ENCODE measurements around the gene SMARCC1.
"Not testable (repeated sequence)": the region's sequence is repeated elsewhere in the genome, so short reads cannot be mapped to it uniquely, and the experiment has no call there.

The SMARCC1 gene

DNA sequence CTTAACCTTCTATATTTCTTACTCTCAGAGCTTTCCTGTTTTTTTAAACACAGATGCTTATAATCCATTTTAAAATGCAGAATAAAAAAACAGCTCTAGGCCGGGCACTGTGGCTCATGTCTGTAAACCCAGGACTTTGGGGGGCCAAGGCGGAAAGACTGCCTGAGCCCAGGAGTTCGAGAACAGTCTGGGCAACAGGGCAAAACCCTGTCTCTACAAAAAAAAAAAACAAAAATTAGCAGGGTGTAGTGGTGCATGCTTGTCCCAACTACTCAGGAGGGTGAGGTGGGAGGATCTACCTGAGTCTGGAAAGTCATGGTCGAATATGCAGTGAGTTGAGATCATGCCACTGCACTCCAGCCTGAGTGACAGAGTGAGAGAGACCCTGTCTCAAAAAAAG lies 15.5 kb downstream of the SMARCC1 start:
- Histone ChIP-seq H3K4me3 (ENCODE audit: low read length in 2 of 2) (no peak overlapping the region), H3K36me3 (ENCODE audit: control insufficient read depth in 2 of 2, insufficient read depth in 2 of 2, low read length in 2 of 2) (peaks cover under 1 to 6% of the 10 kb centered on the region in 2 donors), H3K4me1 (ENCODE audit: control insufficient read depth, insufficient read depth, low read length) (peaks cover 3% of the 10 kb centered on the region), H3K27me3 (ENCODE audit: control insufficient read depth in 1 of 2, insufficient read depth in 2 of 2, low read length in 2 of 2) (no peaks in the 10 kb centered on the region), H3K9me3 (ENCODE audit: control insufficient read depth in 2 of 2, low read length in 2 of 2) (no peaks in the 10 kb centered on the region), H3K9ac (ENCODE audit: low read length in 2 of 2) (no peak overlapping the region), H3K27ac (ENCODE audit: low read length) (no peak overlapping the region)

DNA sequence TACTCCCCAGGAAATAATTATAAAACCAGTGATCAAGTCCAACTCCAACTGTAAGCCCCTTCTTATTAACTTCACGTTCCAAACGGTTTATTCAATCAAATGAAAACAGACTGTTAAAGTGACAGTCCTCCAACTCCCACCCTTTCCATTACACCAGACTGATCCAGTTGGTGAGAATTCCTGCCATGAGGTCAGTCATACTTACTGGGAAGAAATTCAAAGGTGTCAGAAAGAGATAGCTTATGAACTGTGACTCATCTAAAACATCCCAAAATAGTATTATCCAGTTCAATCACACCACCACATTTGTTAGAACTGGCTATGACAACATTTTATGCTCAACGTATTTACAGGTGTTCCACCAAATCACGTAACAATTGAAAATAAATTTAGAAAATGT lies 19.5 kb downstream of the SMARCC1 start:
- H3K27me3 ChIP-seq (ENCODE audit: control insufficient read depth in 1 of 2, insufficient read depth in 2 of 2, low read length in 2 of 2), result no peaks in the 10 kb centered on the region
- peaks cover 0 to 6% of the 10 kb centered on the region in 2 donors for H3K36me3 ChIP-seq (ENCODE audit: control insufficient read depth in 2 of 2, insufficient read depth in 2 of 2, low read length in 2 of 2)
- no peaks in the 10 kb centered on the region for H3K9me3 ChIP-seq (ENCODE audit: control insufficient read depth in 2 of 2, low read length in 2 of 2)
- no peak overlapping the region for H3K4me3 ChIP-seq (ENCODE audit: low read length in 2 of 2)
- no peak overlapping the region for H3K27ac ChIP-seq (ENCODE audit: low read length)
- H3K9ac ChIP-seq (ENCODE audit: low read length in 2 of 2), result no peak overlapping the region
- peaks cover 3% of the 10 kb centered on the region for H3K4me1 ChIP-seq (ENCODE audit: control insufficient read depth, insufficient read depth, low read length)

DNA sequence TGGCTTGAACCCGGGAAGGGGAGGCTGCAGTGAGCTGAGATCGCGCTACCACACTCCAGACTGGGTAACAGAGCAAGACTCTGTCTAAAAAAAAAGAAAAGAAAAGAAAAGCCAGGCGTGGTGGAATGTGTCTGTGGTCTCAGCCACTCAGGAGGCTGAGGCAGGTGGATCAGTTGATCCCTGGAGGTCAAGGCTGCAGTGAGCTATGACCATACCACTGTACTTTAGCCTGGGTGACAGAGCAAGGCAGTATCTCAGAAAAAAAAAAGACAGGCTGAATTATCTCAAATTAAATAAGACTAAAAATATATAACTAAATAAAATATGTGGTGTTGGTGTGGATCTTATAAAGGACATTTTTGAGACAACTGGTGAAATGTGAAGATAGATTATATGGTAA lies 20.6 kb downstream of the SMARCC1 start:
- Histone ChIP-seq H3K27ac (ENCODE audit: low read length) (no peak overlapping the region), H3K36me3 (ENCODE audit: control insufficient read depth in 2 of 2, insufficient read depth in 2 of 2, low read length in 2 of 2) (peaks cover 3 to 10% of the 10 kb centered on the region in 2 donors), H3K4me1 (ENCODE audit: control insufficient read depth, insufficient read depth, low read length) (no peaks in the 10 kb centered on the region), H3K27me3 (ENCODE audit: control insufficient read depth in 1 of 2, insufficient read depth in 2 of 2, low read length in 2 of 2) (no peaks in the 10 kb centered on the region), H3K9ac (ENCODE audit: low read length in 2 of 2) (no peak overlapping the region), H3K9me3 (ENCODE audit: control insufficient read depth in 2 of 2, low read length in 2 of 2) (no peaks in the 10 kb centered on the region), H3K4me3 (ENCODE audit: low read length in 2 of 2) (no peak overlapping the region)

DNA sequence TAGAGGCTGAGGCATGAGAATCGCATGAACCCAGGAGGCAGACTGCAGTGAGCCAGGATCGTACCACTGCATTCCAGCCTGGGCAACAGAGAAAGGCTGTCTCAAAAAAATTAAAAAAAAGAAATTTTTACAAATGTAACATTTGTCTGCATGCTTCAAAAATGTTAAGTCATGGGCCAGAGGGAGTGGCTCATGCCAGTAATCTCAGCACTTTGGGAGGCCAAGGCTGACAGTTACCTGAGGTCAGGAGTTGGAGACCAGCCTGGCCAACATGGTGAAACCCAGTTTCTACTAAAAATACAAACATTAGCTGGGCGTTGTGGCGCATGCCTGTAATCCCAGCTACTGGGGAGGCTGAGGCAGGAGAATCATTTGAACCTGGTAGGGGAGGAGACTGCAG lies 21.5 kb downstream of the SMARCC1 start:
- H3K4me3 ChIP-seq (ENCODE audit: low read length in 2 of 2); H3K27me3 ChIP-seq (ENCODE audit: control insufficient read depth in 1 of 2, insufficient read depth in 2 of 2, low read length in 2 of 2); H3K4me1 ChIP-seq (ENCODE audit: control insufficient read depth, insufficient read depth, low read length); H3K9me3 ChIP-seq (ENCODE audit: control insufficient read depth in 2 of 2, low read length in 2 of 2); H3K9ac ChIP-seq (ENCODE audit: low read length in 2 of 2); H3K27ac ChIP-seq (ENCODE audit: low read length); H3K36me3 ChIP-seq (ENCODE audit: control insufficient read depth in 2 of 2, insufficient read depth in 2 of 2, low read length in 2 of 2): not testable (repeated sequence)

DNA sequence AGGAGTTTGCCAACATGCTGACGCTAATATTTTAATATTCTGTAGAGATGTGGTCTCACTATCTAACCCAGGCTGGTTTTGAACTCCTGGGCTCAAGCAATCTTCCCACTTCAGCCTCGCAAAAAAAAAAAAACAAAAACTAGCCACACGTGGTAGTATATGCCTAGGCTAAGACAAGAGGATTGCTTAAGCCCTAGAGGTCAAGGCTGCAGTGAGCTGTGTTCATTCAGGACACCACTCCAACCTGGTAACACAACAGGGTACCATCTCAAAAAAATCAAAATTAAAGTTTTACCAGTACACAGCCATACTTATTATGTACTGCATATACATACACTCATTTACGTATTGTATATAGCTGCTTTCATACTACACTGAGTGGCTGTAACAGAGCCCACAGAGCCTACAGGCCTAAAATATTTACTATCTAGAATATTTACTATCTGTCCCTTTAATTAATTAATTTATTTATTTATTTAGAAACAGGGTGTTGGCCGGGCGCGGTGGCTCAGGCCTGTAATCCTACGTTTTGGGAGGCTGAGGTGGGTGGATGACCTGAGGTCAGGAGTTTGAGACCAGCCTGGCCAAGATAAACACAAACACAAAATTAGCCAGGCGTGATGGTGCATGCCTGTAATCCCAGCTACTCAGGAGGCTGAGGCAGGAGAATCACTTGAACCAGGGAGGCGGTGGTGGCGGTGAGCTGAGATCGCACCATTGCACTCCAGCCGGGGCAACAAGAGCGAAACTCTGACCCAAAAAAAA lies 23.2 kb downstream of the SMARCC1 start:
- peaks cover 3 to 5% of the 10 kb centered on the region in 2 donors for H3K36me3 ChIP-seq (ENCODE audit: control insufficient read depth in 2 of 2, insufficient read depth in 2 of 2, low read length in 2 of 2)
- no peak overlapping the region for H3K9ac ChIP-seq (ENCODE audit: low read length in 2 of 2)
- H3K27ac ChIP-seq (ENCODE audit: low read length), result no peak overlapping the region
- H3K27me3 ChIP-seq (ENCODE audit: control insufficient read depth in 1 of 2, insufficient read depth in 2 of 2, low read length in 2 of 2), result no peaks in the 10 kb centered on the region
- H3K9me3 ChIP-seq (ENCODE audit: control insufficient read depth in 2 of 2, low read length in 2 of 2), result no peaks in the 10 kb centered on the region
- H3K4me1 ChIP-seq (ENCODE audit: control insufficient read depth, insufficient read depth, low read length), result no peaks in the 10 kb centered on the region
- no peak overlapping the region for H3K4me3 ChIP-seq (ENCODE audit: low read length in 2 of 2)

DNA sequence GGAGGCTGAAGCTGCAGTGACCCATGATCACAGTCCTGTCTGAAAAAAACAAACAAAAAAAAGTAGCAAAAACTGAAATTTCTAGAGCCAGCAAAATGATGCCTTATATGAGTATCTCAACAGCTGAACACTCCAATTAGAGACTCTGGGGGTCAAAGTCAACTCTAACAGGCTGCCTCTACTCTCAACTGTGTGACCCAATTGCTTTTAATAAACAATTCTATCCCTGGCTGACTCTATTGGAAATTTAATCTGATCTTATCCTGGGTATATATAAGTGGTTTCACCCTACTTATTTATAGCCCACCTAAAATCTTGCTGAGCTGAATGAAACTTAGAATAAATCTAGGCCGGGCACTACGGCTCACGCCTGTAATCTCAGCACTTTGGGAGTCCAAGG lies 29.0 kb downstream of the SMARCC1 start:
- no peaks in the 10 kb centered on the region for H3K4me1 ChIP-seq (ENCODE audit: control insufficient read depth, insufficient read depth, low read length)
- no peak overlapping the region for H3K9ac ChIP-seq (ENCODE audit: low read length in 2 of 2)
- H3K27ac ChIP-seq (ENCODE audit: low read length), result no peak overlapping the region
- H3K9me3 ChIP-seq (ENCODE audit: control insufficient read depth in 2 of 2, low read length in 2 of 2), result no peaks in the 10 kb centered on the region
- H3K36me3 ChIP-seq (ENCODE audit: control insufficient read depth in 2 of 2, insufficient read depth in 2 of 2, low read length in 2 of 2), result peaks cover 3 to 4% of the 10 kb centered on the region in 2 donors
- no peaks in the 10 kb centered on the region for H3K27me3 ChIP-seq (ENCODE audit: control insufficient read depth in 1 of 2, insufficient read depth in 2 of 2, low read length in 2 of 2)
- H3K4me3 ChIP-seq (ENCODE audit: low read length in 2 of 2), result no peak overlapping the region

DNA sequence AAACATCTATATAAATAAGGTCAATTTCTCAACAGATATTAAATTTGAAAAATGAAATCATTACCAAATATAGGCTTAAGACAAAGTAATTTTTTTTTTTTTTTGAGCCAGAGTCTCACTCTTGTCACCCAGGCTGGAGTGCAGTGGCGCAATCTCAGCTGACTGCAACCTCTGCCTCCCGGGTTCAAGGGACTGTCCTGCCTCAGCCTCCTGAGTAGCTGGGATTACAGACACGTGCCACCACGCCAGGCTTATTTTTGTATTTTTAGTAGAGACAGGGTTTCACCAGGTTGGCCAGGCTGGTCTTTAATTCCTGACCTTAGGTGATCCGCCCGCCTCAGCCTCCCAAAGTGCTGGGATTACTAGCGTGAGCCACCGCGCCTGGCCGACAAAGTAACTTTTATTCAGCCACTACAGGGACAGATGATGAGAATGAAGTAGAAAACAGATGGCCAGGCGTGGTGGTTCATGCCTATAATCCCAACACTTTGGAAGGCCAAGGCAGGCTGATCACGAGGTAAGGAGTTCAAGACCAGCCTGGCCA lies 30.8 kb downstream of the SMARCC1 start:
- H3K27ac ChIP-seq (ENCODE audit: low read length); H3K9ac ChIP-seq (ENCODE audit: low read length in 2 of 2); H3K4me1 ChIP-seq (ENCODE audit: control insufficient read depth, insufficient read depth, low read length); H3K36me3 ChIP-seq (ENCODE audit: control insufficient read depth in 2 of 2, insufficient read depth in 2 of 2, low read length in 2 of 2); H3K9me3 ChIP-seq (ENCODE audit: control insufficient read depth in 2 of 2, low read length in 2 of 2); H3K4me3 ChIP-seq (ENCODE audit: low read length in 2 of 2); H3K27me3 ChIP-seq (ENCODE audit: control insufficient read depth in 1 of 2, insufficient read depth in 2 of 2, low read length in 2 of 2): not testable (repeated sequence)

DNA sequence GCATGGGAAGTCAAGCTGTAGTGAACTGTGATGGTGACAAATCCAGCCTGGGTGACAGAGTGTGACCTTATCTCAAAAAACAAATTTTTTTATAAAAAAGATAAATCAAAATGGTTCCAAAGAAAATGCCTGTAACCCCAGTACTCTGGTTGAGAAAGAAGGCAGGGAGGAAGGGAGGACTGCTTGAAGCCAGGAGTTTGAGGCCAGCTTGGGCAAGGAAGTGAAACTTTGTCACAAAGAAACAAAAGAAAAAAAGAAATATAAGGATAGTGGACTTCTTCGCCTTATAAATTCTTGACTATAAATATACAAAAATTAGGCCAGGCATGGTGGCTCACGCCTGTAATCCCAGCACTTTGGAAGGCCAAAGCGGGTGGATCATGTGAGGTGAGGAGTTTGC lies 34.1 kb downstream of the SMARCC1 start:
- Histone ChIP-seq H3K36me3 (ENCODE audit: control insufficient read depth in 2 of 2, insufficient read depth in 2 of 2, low read length in 2 of 2) (peaks cover 2 to 10% of the 10 kb centered on the region in 2 donors), H3K4me1 (ENCODE audit: control insufficient read depth, insufficient read depth, low read length) (no peaks in the 10 kb centered on the region), H3K27ac (ENCODE audit: low read length) (no peak overlapping the region), H3K9me3 (ENCODE audit: control insufficient read depth in 2 of 2, low read length in 2 of 2) (no peaks in the 10 kb centered on the region), H3K4me3 (ENCODE audit: low read length in 2 of 2) (no peak overlapping the region), H3K27me3 (ENCODE audit: control insufficient read depth in 1 of 2, insufficient read depth in 2 of 2, low read length in 2 of 2) (no peaks in the 10 kb centered on the region), H3K9ac (ENCODE audit: low read length in 2 of 2) (no peak overlapping the region)

DNA sequence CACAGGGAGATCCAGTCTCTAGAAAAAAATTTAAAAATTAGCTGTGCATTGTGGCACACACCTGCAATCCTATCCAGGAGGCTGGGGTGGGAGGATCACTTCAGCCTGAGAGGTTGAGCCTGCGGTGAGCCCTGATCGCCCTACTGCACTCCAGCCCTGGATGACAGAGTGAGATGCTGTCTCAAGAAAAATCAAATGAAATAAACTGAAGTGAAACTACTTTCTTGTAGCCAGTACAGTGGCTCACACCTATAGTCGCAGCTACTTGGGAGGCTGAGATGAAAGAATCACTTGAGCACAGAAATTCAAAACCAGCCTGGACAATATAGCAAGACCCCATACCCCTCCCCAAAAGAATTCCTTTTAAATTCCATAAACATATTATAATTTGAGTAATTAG lies 35.4 kb downstream of the SMARCC1 start:
- H3K27me3 ChIP-seq (ENCODE audit: control insufficient read depth in 1 of 2, insufficient read depth in 2 of 2, low read length in 2 of 2), result no peaks in the 10 kb centered on the region
- H3K4me1 ChIP-seq (ENCODE audit: control insufficient read depth, insufficient read depth, low read length), result no peaks in the 10 kb centered on the region
- H3K9ac ChIP-seq (ENCODE audit: low read length in 2 of 2), result no peak overlapping the region
- no peaks in the 10 kb centered on the region for H3K9me3 ChIP-seq (ENCODE audit: control insufficient read depth in 2 of 2, low read length in 2 of 2)
- H3K36me3 ChIP-seq (ENCODE audit: control insufficient read depth in 2 of 2, insufficient read depth in 2 of 2, low read length in 2 of 2), result peaks cover 2 to 10% of the 10 kb centered on the region in 2 donors
- H3K4me3 ChIP-seq (ENCODE audit: low read length in 2 of 2), result no peak overlapping the region
- H3K27ac ChIP-seq (ENCODE audit: low read length), result no peak overlapping the region

DNA sequence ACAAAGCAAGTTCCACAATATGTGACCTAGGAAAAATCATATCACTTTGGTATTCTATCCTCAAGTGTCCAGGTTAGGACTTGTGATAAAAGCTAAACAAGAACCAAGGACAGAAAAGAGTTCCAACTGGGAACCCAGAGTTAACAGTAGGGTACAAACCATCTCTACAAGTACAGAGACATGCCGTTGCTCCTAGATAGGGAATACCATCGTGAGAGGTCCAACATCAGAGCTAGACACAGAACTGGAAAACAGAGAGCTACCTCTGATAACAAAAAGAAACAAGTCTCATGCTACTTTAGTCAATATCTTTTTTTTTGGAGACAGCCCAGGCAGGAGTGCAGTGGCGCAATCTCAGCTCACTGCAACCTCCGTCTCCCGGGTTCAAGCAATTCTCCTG lies 37.8 kb downstream of the SMARCC1 start:
- H3K27me3 ChIP-seq (ENCODE audit: control insufficient read depth in 1 of 2, insufficient read depth in 2 of 2, low read length in 2 of 2), result no peaks in the 10 kb centered on the region
- no peak overlapping the region for H3K9ac ChIP-seq (ENCODE audit: low read length in 2 of 2)
- no peak overlapping the region for H3K4me3 ChIP-seq (ENCODE audit: low read length in 2 of 2)
- no peak overlapping the region for H3K27ac ChIP-seq (ENCODE audit: low read length)
- peaks cover 2 to 10% of the 10 kb centered on the region in 2 donors for H3K36me3 ChIP-seq (ENCODE audit: control insufficient read depth in 2 of 2, insufficient read depth in 2 of 2, low read length in 2 of 2)
- no peaks in the 10 kb centered on the region for H3K9me3 ChIP-seq (ENCODE audit: control insufficient read depth in 2 of 2, low read length in 2 of 2)
- no peaks in the 10 kb centered on the region for H3K4me1 ChIP-seq (ENCODE audit: control insufficient read depth, insufficient read depth, low read length)

DNA sequence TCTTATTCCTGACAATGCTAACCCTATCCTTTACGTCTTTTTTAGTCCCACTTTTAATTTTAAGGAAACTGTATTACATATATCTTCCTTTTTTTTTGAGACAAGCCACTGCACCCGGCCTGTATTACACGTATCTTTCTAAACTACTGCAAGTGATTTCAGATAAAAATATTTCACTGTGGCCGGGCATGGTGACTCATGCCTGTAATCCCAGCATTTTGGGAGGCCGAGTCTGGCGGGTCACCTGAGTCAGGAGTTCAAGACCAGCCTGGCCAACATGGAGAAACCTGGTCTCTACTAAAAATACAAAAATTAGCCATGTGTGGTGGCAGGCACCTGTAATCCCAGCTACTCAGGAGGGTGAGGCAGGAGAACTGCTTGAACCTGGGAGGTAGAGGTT lies 38.3 kb downstream of the SMARCC1 start:
- H3K4me3 ChIP-seq (ENCODE audit: low read length in 2 of 2); H3K9me3 ChIP-seq (ENCODE audit: control insufficient read depth in 2 of 2, low read length in 2 of 2); H3K36me3 ChIP-seq (ENCODE audit: control insufficient read depth in 2 of 2, insufficient read depth in 2 of 2, low read length in 2 of 2); H3K27me3 ChIP-seq (ENCODE audit: control insufficient read depth in 1 of 2, insufficient read depth in 2 of 2, low read length in 2 of 2); H3K4me1 ChIP-seq (ENCODE audit: control insufficient read depth, insufficient read depth, low read length); H3K9ac ChIP-seq (ENCODE audit: low read length in 2 of 2); H3K27ac ChIP-seq (ENCODE audit: low read length): not testable (repeated sequence)
